ENCODE results near the gene C16orf92. TPM values are rescaled to one million over a fixed set of nuclear protein-coding genes. Genes with fewer than 3 reads are reported as not detected.

The C16orf92 gene
- total RNA-seq, 2 experiments from 2014 or later = not detected

GRCh38 chr16:30065102-30065942, 42.3 kb downstream of the C16orf92 start, which contains the start of gene ALDOA:
Gene ALDOA (plus strand): TSS chr16:30065760. CDS start chr16:30066898, 1,138 bp downstream.
- POLR2A ChIA-PET = interaction anchor here (0.5 to 6.3 kb wide), 20 partner anchors 11 to 585 kb away, joined by 3 to 83 read pairs (median 4); partner anchors contain the start of genes CORO1A, GDPD3, HIRIP3 and INO80E
- peak; percentile 87 for ATAC-seq
- Mint-ChIP-seq H3K36me3 (ENCODE audit: low read depth) (peaks cover 61% of the 10 kb centered on the region), H3K27ac (peak within 1 kb of the TSS; percentile 100), H3K27me3 (no peaks in the 10 kb centered on the region), H3K9me3 (no peaks in the 10 kb centered on the region), H3K4me3 (peak within 1 kb of the TSS; percentile 91), H3K4me1 (ENCODE audit: low read depth) (peaks cover 30% of the 10 kb centered on the region)
- intact Hi-C loops (cut with micrococcal nuclease) = loop anchor here (10.0 kb wide), 1 partner anchor 309 kb away; the partner anchor contains the start of genes MYL11 and TBC1D10B
- peak; percentile 99 for DNase-seq
- CTCF ChIA-PET = interaction anchor here (1.0 to 3.2 kb wide), 5 partner anchors 10 to 249 kb away, joined by 4 to 14 read pairs (median 10); partner anchors contain the start of genes PAGR1 and TBX6
- TF ChIP-seq CTCF (IDR thresholded peaks at IDR 0.05) = no peak

GRCh38 chr16:30065943-30066760, 43.2 kb downstream of the C16orf92 start:
- H3K9me3 Mint-ChIP-seq = no peaks in the 10 kb centered on the region
- peak overlapping the region; percentile 91 for H3K4me3 Mint-ChIP-seq
- no peaks in the 10 kb centered on the region for H3K27me3 Mint-ChIP-seq
- intact Hi-C loops (cut with micrococcal nuclease) = loop anchor here (10.0 kb wide), 1 partner anchor 309 kb away; the partner anchor contains the start of genes MYL11 and TBC1D10B
- ChIA-PET CTCF (interaction anchor here (1.0 to 3.2 kb wide), 7 partner anchors 11 to 250 kb away, joined by 3 to 14 read pairs (median 5); partner anchors contain the start of genes PAGR1 and TBX6), POLR2A (interaction anchor here (0.6 to 6.3 kb wide), 19 partner anchors 12 to 571 kb away, joined by 3 to 83 read pairs (median 4); partner anchors contain the start of genes CORO1A, GDPD3, HIRIP3 and INO80E)
- peak; percentile 62 for DNase-seq
- peaks cover 69% of the 10 kb centered on the region for H3K36me3 Mint-ChIP-seq (ENCODE audit: low read depth)
- H3K27ac Mint-ChIP-seq = peak overlapping the region; percentile 100
- TF ChIP-seq CTCF (IDR thresholded peaks at IDR 0.05) = no peak
- ATAC-seq = no peak
- H3K4me1 Mint-ChIP-seq (ENCODE audit: low read depth) = peaks cover 30% of the 10 kb centered on the region

GRCh38 chr16:30066761-30067583, 44.0 kb downstream of the C16orf92 start:
- Mint-ChIP-seq H3K27me3 (no peaks in the 10 kb centered on the region), H3K4me1 (ENCODE audit: low read depth) (peaks cover 30% of the 10 kb centered on the region), H3K4me3 (peak overlapping the region; percentile 91), H3K27ac (peak overlapping the region; percentile 100), H3K36me3 (ENCODE audit: low read depth) (peaks cover 76% of the 10 kb centered on the region), H3K9me3 (no peaks in the 10 kb centered on the region)
- ChIA-PET CTCF (interaction anchor here (1.4 to 3.2 kb wide), 5 partner anchors 9 to 35 kb away, joined by 3 to 14 read pairs (median 5); partner anchors contain the start of gene TBX6), POLR2A (interaction anchor here (0.6 to 6.3 kb wide), 13 partner anchors 11 to 570 kb away, joined by 3 to 83 read pairs (median 4); partner anchors contain the start of genes CORO1A, GDPD3, HIRIP3 and INO80E)
- TF ChIP-seq CTCF (IDR thresholded peaks at IDR 0.05) = no peak
- ATAC-seq (no peak), DNase-seq (no peak)
- intact Hi-C loops (cut with micrococcal nuclease) = loop anchor here (10.0 kb wide), 1 partner anchor 308 kb away; the partner anchor contains the start of genes MYL11 and TBC1D10B

GRCh38 chr16:30067584-30067916, 44.6 kb downstream of the C16orf92 start:
- Mint-ChIP-seq H3K4me3 (peak overlapping the region; percentile 91), H3K4me1 (ENCODE audit: low read depth) (peaks cover 32% of the 10 kb centered on the region), H3K36me3 (ENCODE audit: low read depth) (peaks cover 81% of the 10 kb centered on the region), H3K27ac (peak overlapping the region; percentile 100), H3K9me3 (no peaks in the 10 kb centered on the region), H3K27me3 (no peaks in the 10 kb centered on the region)
- intact Hi-C loops (cut with micrococcal nuclease) = loop anchor here (10.0 kb wide), 1 partner anchor 307 kb away; the partner anchor contains the start of genes MYL11 and TBC1D10B
- no peak for TF ChIP-seq CTCF (IDR thresholded peaks at IDR 0.05)
- ChIA-PET POLR2A (interaction anchor here (0.6 to 6.3 kb wide), 6 partner anchors 10 to 665 kb away, joined by 4 to 83 read pairs (median 14); partner anchors contain the start of genes MAPK3, PPP4C and TBX6), CTCF (interaction anchor here (1.4 to 3.2 kb wide), 6 partner anchors 9 to 35 kb away, joined by 3 to 14 read pairs (median 5); partner anchors contain the start of gene TBX6)
- ATAC-seq = no peak
- DNase-seq = no peak
